WTC11 (cell line): ENCODE data around the gene UBAC2.

Experiments used
- CBFB ChIP-seq: sonication (generic); formaldehyde crosslinking; IDR thresholded peaks from 2 replicates; pipeline ENCODE4 v1.8.1; 2022; ENCODE audit warnings: mild to moderate bottlenecking, low read depth, missing genetic modification reagents
- TF ChIP-seq, protein P1 (sequence below): sonication (generic); formaldehyde crosslinking; IDR thresholded peaks from 2 replicates; pipeline ENCODE4 v1.8.1; 2023; ENCODE audit warnings: mild to moderate bottlenecking, missing genetic modification reagents, moderate library complexity
- TF ChIP-seq, protein P2 (sequence below): sonication (generic); formaldehyde crosslinking; IDR thresholded peaks from 2 replicates; pipeline ENCODE4 v1.8.1; 2022; ENCODE audit warnings: low read depth, mild to moderate bottlenecking, moderate library complexity, missing genetic modification reagents, borderline replicate concordance
- TF ChIP-seq, protein P3 (sequence below): sonication (generic); formaldehyde crosslinking; IDR thresholded peaks from 2 replicates; pipeline ENCODE4 v1.8.1; 2023; ENCODE audit warnings: mild to moderate bottlenecking, missing genetic modification reagents
- TF ChIP-seq, protein P4 (sequence below): fragments of 200-600 bp; IDR thresholded peaks from 2 replicates; pipeline ENCODE4 v1.8.0; 2022; ENCODE audit warnings: antibody characterized with exemption

DNA sequence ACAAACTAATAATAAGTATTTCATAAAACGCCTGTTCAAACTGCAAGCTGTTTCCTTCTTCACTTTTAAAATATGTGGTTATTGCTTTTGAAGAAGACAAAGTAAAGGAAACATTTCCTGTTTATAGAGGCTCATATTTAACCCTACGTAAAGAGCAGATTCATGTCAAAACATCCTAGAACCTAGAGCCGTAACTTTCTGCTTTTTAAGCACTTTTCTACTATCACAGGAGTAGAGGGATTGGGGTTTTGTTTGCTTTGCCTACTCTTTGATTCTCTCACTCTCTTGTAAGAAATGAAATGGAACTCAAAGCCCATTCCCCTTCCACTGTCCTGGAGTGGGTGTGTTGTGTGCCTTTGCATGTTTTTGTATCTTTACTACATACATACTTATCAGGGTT is 160.5 kb downstream of the UBAC2 start:
- TF ChIP-seq, protein P1, sequence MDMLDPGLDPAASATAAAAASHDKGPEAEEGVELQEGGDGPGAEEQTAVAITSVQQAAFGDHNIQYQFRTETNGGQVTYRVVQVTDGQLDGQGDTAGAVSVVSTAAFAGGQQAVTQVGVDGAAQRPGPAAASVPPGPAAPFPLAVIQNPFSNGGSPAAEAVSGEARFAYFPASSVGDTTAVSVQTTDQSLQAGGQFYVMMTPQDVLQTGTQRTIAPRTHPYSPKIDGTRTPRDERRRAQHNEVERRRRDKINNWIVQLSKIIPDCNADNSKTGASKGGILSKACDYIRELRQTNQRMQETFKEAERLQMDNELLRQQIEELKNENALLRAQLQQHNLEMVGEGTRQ = no peak
- TF ChIP-seq, protein P2, sequence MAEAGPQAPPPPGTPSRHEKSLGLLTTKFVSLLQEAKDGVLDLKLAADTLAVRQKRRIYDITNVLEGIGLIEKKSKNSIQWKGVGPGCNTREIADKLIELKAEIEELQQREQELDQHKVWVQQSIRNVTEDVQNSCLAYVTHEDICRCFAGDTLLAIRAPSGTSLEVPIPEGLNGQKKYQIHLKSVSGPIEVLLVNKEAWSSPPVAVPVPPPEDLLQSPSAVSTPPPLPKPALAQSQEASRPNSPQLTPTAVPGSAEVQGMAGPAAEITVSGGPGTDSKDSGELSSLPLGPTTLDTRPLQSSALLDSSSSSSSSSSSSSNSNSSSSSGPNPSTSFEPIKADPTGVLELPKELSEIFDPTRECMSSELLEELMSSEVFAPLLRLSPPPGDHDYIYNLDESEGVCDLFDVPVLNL (CRISPR knock-in tag) = no peak
- TF ChIP-seq, protein P3, sequence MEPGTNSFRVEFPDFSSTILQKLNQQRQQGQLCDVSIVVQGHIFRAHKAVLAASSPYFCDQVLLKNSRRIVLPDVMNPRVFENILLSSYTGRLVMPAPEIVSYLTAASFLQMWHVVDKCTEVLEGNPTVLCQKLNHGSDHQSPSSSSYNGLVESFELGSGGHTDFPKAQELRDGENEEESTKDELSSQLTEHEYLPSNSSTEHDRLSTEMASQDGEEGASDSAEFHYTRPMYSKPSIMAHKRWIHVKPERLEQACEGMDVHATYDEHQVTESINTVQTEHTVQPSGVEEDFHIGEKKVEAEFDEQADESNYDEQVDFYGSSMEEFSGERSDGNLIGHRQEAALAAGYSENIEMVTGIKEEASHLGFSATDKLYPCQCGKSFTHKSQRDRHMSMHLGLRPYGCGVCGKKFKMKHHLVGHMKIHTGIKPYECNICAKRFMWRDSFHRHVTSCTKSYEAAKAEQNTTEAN (CRISPR knock-in tag) = no peak
- TF ChIP-seq, protein P4, sequence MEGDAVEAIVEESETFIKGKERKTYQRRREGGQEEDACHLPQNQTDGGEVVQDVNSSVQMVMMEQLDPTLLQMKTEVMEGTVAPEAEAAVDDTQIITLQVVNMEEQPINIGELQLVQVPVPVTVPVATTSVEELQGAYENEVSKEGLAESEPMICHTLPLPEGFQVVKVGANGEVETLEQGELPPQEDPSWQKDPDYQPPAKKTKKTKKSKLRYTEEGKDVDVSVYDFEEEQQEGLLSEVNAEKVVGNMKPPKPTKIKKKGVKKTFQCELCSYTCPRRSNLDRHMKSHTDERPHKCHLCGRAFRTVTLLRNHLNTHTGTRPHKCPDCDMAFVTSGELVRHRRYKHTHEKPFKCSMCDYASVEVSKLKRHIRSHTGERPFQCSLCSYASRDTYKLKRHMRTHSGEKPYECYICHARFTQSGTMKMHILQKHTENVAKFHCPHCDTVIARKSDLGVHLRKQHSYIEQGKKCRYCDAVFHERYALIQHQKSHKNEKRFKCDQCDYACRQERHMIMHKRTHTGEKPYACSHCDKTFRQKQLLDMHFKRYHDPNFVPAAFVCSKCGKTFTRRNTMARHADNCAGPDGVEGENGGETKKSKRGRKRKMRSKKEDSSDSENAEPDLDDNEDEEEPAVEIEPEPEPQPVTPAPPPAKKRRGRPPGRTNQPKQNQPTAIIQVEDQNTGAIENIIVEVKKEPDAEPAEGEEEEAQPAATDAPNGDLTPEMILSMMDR = no peak
- TF ChIP-seq CBFB (CRISPR knock-in tag) = no peak
